Astrocyte (in vitro differentiated cells and primary cell): Measurements from ENCODE around the gene OTOL1.

Source experiments
- EZH2 ChIP-seq: IDR thresholded peaks from 2 replicates; pipeline ENCODE4 v1.6.1; 2012; ENCODE audit warnings: mild to moderate bottlenecking, low read length, inconsistent platforms; ENCODE audit not compliant: insufficient read depth
- TF ChIP-seq, protein P1 (sequence below): IDR thresholded peaks from 2 replicates; pipeline ENCODE4 v1.5.1; 2011; ENCODE audit warnings: low read depth, mild to moderate bottlenecking, inconsistent platforms, low read length, moderate library complexity; ENCODE audit not compliant: insufficient read depth

DNA sequence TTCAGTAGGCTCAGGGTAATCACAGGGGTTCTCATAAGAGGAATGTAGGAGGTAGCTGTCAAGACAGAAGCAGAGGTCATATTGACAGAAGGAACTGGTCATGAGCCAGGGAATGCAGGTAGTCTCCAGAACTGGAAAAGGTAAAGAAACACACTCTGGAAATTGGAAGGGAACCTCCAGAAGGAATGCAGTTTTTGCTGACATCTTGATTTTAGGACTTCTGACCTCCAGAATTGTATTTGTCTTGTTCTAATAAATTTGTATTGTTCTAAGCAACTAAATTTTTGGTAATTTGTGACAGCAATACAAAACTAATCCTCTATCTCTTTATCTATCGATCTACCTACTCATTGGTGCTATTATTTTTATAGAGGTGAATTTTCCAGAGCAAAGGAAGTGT lies 49.2 kb downstream of the OTOL1 start:
- TF ChIP-seq, protein P1, sequence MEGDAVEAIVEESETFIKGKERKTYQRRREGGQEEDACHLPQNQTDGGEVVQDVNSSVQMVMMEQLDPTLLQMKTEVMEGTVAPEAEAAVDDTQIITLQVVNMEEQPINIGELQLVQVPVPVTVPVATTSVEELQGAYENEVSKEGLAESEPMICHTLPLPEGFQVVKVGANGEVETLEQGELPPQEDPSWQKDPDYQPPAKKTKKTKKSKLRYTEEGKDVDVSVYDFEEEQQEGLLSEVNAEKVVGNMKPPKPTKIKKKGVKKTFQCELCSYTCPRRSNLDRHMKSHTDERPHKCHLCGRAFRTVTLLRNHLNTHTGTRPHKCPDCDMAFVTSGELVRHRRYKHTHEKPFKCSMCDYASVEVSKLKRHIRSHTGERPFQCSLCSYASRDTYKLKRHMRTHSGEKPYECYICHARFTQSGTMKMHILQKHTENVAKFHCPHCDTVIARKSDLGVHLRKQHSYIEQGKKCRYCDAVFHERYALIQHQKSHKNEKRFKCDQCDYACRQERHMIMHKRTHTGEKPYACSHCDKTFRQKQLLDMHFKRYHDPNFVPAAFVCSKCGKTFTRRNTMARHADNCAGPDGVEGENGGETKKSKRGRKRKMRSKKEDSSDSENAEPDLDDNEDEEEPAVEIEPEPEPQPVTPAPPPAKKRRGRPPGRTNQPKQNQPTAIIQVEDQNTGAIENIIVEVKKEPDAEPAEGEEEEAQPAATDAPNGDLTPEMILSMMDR: no peak
- no peak for TF ChIP-seq EZH2
